D341Med (cell line): Measurements from ENCODE around the gene TRIO.

Experiments
- DNase-seq: peaks from one replicate; pipeline ENCODE4 v3.0.0; 2012; ENCODE audit warnings: low spot score

The TRIO gene

GRCh38 chr5:14460844-14461398 lies 317.8 kb downstream of the TRIO start:
- DNase-seq, result no peak

GRCh38 chr5:14462681-14463080 lies 319.5 kb downstream of the TRIO start:
- DNase-seq, result no peak

- no peak for DNase-seq
Measured at GRCh38 chr5:14463629-14464028, 320.5 kb downstream of the TRIO start.

GRCh38 chr5:14464096-14464495 lies 321.0 kb downstream of the TRIO start:
- DNase-seq, result no peak

GRCh38 chr5:14464671-14465070 lies 321.5 kb downstream of the TRIO start:
- no peak for DNase-seq

GRCh38 chr5:14465116-14465515 lies 322.0 kb downstream of the TRIO start:
- no peak for DNase-seq

GRCh38 chr5:14465776-14466175 lies 322.6 kb downstream of the TRIO start:
- DNase-seq, result no peak

- DNase-seq, result no peak
Measured at GRCh38 chr5:14467251-14467650, 324.1 kb downstream of the TRIO start.

- DNase-seq, result no peak
Measured at GRCh38 chr5:14467886-14468285, 324.7 kb downstream of the TRIO start.

GRCh38 chr5:14469551-14470377 lies 326.6 kb downstream of the TRIO start:
- DNase-seq, result no peak

- no peak for DNase-seq
Measured at GRCh38 chr5:14471507-14471906, 328.4 kb downstream of the TRIO start.

GRCh38 chr5:14472986-14473567 lies 329.9 kb downstream of the TRIO start:
- no peak for DNase-seq

GRCh38 chr5:14475045-14475444 lies 331.9 kb downstream of the TRIO start:
- DNase-seq, result no peak

GRCh38 chr5:14476786-14477435 lies 333.8 kb downstream of the TRIO start:
- DNase-seq, result no peak

- no peak for DNase-seq
Measured at GRCh38 chr5:14479143-14479696, 336.1 kb downstream of the TRIO start.

GRCh38 chr5:14481349-14481748 lies 338.2 kb downstream of the TRIO start:
- no peak for DNase-seq

GRCh38 chr5:14482085-14482484 lies 338.9 kb downstream of the TRIO start:
- DNase-seq, result no peak

- DNase-seq, result no peak
Measured at GRCh38 chr5:14483504-14484157, 340.5 kb downstream of the TRIO start.

- no peak for DNase-seq
Measured at GRCh38 chr5:14486486-14486885, 343.3 kb downstream of the TRIO start.

GRCh38 chr5:14486996-14487896 lies 344.1 kb downstream of the TRIO start:
- no peak for DNase-seq
